Stimulated activated CD8-positive, alpha-beta memory T cell treated with anti-CD3 and anti-CD28 coated beads, Interleukin-7, amount 100 ng/mL, for 1 hour (primary cell): ENCODE results near the gene ITPR1.

ENCODE experiments used
- DNase-seq, 2 donors: peaks; one replicate each; pipeline ENCODE4 v3.0.0-alpha.2; 2020; ENCODE audit warnings: low read depth in 2 of 2

ITPR1 gene

GRCh38 chr3:4509983-4510755 lies 17.0 kb downstream of the ITPR1 start:
- DNase-seq = no peak

GRCh38 chr3:4511491-4512262 lies 18.5 kb downstream of the ITPR1 start:
- no peak for DNase-seq

- no peak for DNase-seq
These were observed 19.9 kb downstream of the ITPR1 start for GRCh38 chr3:4512895-4513616.

GRCh38 chr3:4514321-4514720 lies 21.2 kb downstream of the ITPR1 start:
- DNase-seq = no peak

- no peak for DNase-seq
These were observed 21.8 kb downstream of the ITPR1 start for GRCh38 chr3:4514916-4515315.

GRCh38 chr3:4515916-4516579 lies 22.9 kb downstream of the ITPR1 start:
- DNase-seq = no peak

GRCh38 chr3:4517093-4517492 lies 23.9 kb downstream of the ITPR1 start:
- DNase-seq = no peak

GRCh38 chr3:4517643-4518311 lies 24.6 kb downstream of the ITPR1 start:
- no peak for DNase-seq

- no peak for DNase-seq
These were observed 27.1 kb downstream of the ITPR1 start for GRCh38 chr3:4520033-4520816.

- DNase-seq = no peak
These were observed 29.8 kb downstream of the ITPR1 start for GRCh38 chr3:4522947-4523346.

GRCh38 chr3:4523710-4524698 lies 30.9 kb downstream of the ITPR1 start:
- DNase-seq = no peak

- DNase-seq = no peak
These were observed 32.5 kb downstream of the ITPR1 start for GRCh38 chr3:4525560-4526223.

- DNase-seq = no peak
These were observed 35.2 kb downstream of the ITPR1 start for GRCh38 chr3:4528320-4528719.

GRCh38 chr3:4528819-4529600 lies 35.9 kb downstream of the ITPR1 start:
- no peak for DNase-seq

- DNase-seq = no peak
These were observed 36.9 kb downstream of the ITPR1 start for GRCh38 chr3:4529876-4530588.

GRCh38 chr3:4531478-4532025 lies 38.4 kb downstream of the ITPR1 start:
- DNase-seq = no peak

GRCh38 chr3:4532535-4533112 lies 39.5 kb downstream of the ITPR1 start:
- DNase-seq = no peak
